ENCODE measurements around the gene HPN.

The HPN gene

GRCh38 chr19:35112995-35113688 lies 71.6 kb downstream of the HPN start:
- TF ChIP-seq Cebpa-rat (IDR thresholded peaks at IDR 0.05): no peak
- Histone ChIP-seq H3K9ac (no peak overlapping the region), H3K4me3 (no peak overlapping the region), H4K20me1 (no peaks in the 10 kb centered on the region), H3K4me1 (peaks cover 3 to 27% (median 18%) of the 10 kb centered on the region in 10 experiments; a peak in 18 of 20 replicates), H3K9me3 (replicated peaks in 1 of 11) (no peaks in the 10 kb centered on the region), H3K27me3 (no peaks in the 10 kb centered on the region), H3K36me3 (no peaks in the 10 kb centered on the region), H3K27ac (no peak overlapping the region), H3K4me2 (no peak overlapping the region)

- H3K9ac ChIP-seq: peak overlapping the region in 7 of 11 experiments; percentile 5 to 47 (median 24); a peak in 4 of 22 replicates
- no peak overlapping the region for H3K27ac ChIP-seq
- H3K4me1 ChIP-seq: peaks cover 14 to 39% (median 30%) of the 10 kb centered on the region in 10 experiments
Measured at GRCh38 chr19:35114353-35115176, 73.0 kb downstream of the HPN start.

GRCh38 chr19:35115177-35115951 lies 73.8 kb downstream of the HPN start, which contains the start of gene FXYD3:
Gene FXYD3 (plus strand): TSS chr19:35115823. CDS start chr19:35119377, 3,554 bp downstream.
- Histone ChIP-seq H3K9ac (peak within 1 kb of the TSS in 6 of 11 experiments; percentile 13 to 47 (median 26); a peak in 4 of 22 replicates), H3K4me3 (peak within 1 kb of the TSS in 4 of 10 experiments; percentile 14 to 51 (median 28); a peak in 5 of 20 replicates), H3K9me3 (replicated peaks in 1 of 11) (no peaks in the 10 kb centered on the region), H3K4me2 (peak within 1 kb of the TSS; percentile 43 to 90 (median 70)), H3K36me3 (no peaks in the 10 kb centered on the region), H4K20me1 (no peaks in the 10 kb centered on the region), H3K27ac (no peak within 1 kb of the TSS), H3K4me1 (peaks cover 22 to 44% (median 37%) of the 10 kb centered on the region in 10 experiments), H3K27me3 (no peaks in the 10 kb centered on the region)
- TF ChIP-seq Cebpa-rat (IDR thresholded peaks at IDR 0.05): no peak

More at GRCh38 chr19:35114353-35115176, 73.0 kb downstream of the HPN start:
- H3K9me3 ChIP-seq (replicated peaks in 1 of 11): no peaks in the 10 kb centered on the region
- no peaks in the 10 kb centered on the region for H3K27me3 ChIP-seq
- TF ChIP-seq Cebpa-rat (IDR thresholded peaks at IDR 0.05): no peak
- H3K4me2 ChIP-seq: peak overlapping the region; percentile 43 to 90 (median 70)
- H3K36me3 ChIP-seq: no peaks in the 10 kb centered on the region
- no peaks in the 10 kb centered on the region for H4K20me1 ChIP-seq
- H3K4me3 ChIP-seq: peak overlapping the region in 4 of 10 experiments; percentile 14 to 51 (median 28); a peak in 5 of 20 replicates

Data from BLaER1 treated with 17β-estradiol and CSF1 and Interleukin-3, amounts not matched to agents 10 nM and 100 nM (cell line).